Measurements from ENCODE around the gene TPPP. TPM values are rescaled to one million over a fixed set of nuclear protein-coding genes. Genes with fewer than 3 reads are reported as not detected.

The TPPP gene
- polyA plus RNA-seq, 2 of the 4 experiments (the other 2 are of a cell fraction): 1.0 to 1.4 TPM

GRCh38 chr5:663436-664342 is 29.5 kb downstream of the TPPP start:
- Histone ChIP-seq H3K4me3 (no peak overlapping the region), H3K27ac (no peak overlapping the region), H3K4me1 (0 out of 3 replicates have a peak, but pooled peaks cover under 1% of the 10 kb centered on the region), H3K4me2 (no peak overlapping the region), H3K9me3 (peaks cover 5% of the 10 kb centered on the region; the same call in 2 of the 3 replicates)
- ATAC-seq (peak in 1 of 2 experiments; percentile 39; a peak in 3 of 6 replicates), DNase-seq (ENCODE audit: low read depth in 1 of 2, low spot score in 1 of 2) (no peak), FAIRE-seq (no peak)
- TF ChIP-seq ZC3H11A (IDR thresholded peaks at IDR 0.05) (no peak), CHD2 (IDR thresholded peaks at IDR 0.05; ENCODE audit: low read length, partially characterized antibody) (no peak), RARB (CRISPR knock-in tag; IDR thresholded peaks at IDR 0.05) (no peak), NFE2L2 (conservative IDR thresholded peaks at IDR 0.05; ENCODE audit: low read length) (no peak), ZFP36 (IDR thresholded peaks at IDR 0.05; ENCODE audit: borderline replicate concordance, partially characterized antibody) (no peak), RCOR1 (IDR thresholded peaks at IDR 0.05; ENCODE audit: low read depth, low read length) (no peak), HEYL (CRISPR knock-in tag; IDR thresholded peaks at IDR 0.05) (no peak), HOXB5 (CRISPR knock-in tag; IDR thresholded peaks at IDR 0.05) (no peak), FOXS1 (CRISPR knock-in tag; IDR thresholded peaks at IDR 0.05) (no peak), FOSB (CRISPR knock-in tag; IDR thresholded peaks at IDR 0.05) (no peak), JUNB (IDR thresholded peaks at IDR 0.05) (no peak), USF2 (IDR thresholded peaks at IDR 0.05) (no peak), KDM1A (IDR thresholded peaks at IDR 0.05; ENCODE audit: low read depth) (no peak), POLR2AphosphoS2 (conservative IDR thresholded peaks at IDR 0.05; ENCODE audit: low read length) (no peak), KDM5A (IDR thresholded peaks at IDR 0.05) (no peak)
- WGBS (ENCODE audit: missing lambda C conversion rate): 91% methylated on average over 19 of the region's 38 CpGs
- ChIA-PET POLR2A (no interaction called here), CTCF (no interaction called here)

- ChIA-PET POLR2A (no interaction called here), CTCF (no interaction called here)
- H3K27ac ChIP-seq: no peak overlapping the region
- ATAC-seq: no peak
- no peak for FAIRE-seq
- DNase-seq (ENCODE audit: low read depth in 1 of 2, low spot score in 1 of 2): no peak
- WGBS (ENCODE audit: missing lambda C conversion rate): 96% methylated on average over 52 of the region's 56 CpGs
- no peak overlapping the region for H3K4me3 ChIP-seq
- TF ChIP-seq SREBF2 (IDR thresholded peaks at IDR 0.05) (no peak), MYC (IDR thresholded peaks at IDR 0.05; ENCODE audit: borderline replicate concordance, low read length) (no peak), HOXB13 (CRISPR knock-in tag; IDR thresholded peaks at IDR 0.05; ENCODE audit: low read depth) (no peak), ZNF302 (CRISPR knock-in tag; IDR thresholded peaks at IDR 0.05) (no peak), GATA3 (IDR thresholded peaks at IDR 0.05; ENCODE audit: borderline replicate concordance) (no peak), REST (IDR thresholded peaks at IDR 0.05) (no peak), PHF8 (IDR thresholded peaks at IDR 0.05; ENCODE audit: borderline replicate concordance, low read depth) (no peak), HOXA7 (CRISPR knock-in tag; IDR thresholded peaks at IDR 0.05) (no peak), JUNB (IDR thresholded peaks at IDR 0.05) (no peak), BHLHE40 (IDR thresholded peaks at IDR 0.05; ENCODE audit: low read depth, low read length) (no peak), MAX (IDR thresholded peaks at IDR 0.05) (no peak), POLR2AphosphoS2 (conservative IDR thresholded peaks at IDR 0.05; ENCODE audit: low read length) (no peak), MAFK (IDR thresholded peaks at IDR 0.05; ENCODE audit: partially characterized antibody) (no peak), ATOH8 (CRISPR knock-in tag; IDR thresholded peaks at IDR 0.05; ENCODE audit: low read depth) (no peak), HMGXB4 (CRISPR knock-in tag; IDR thresholded peaks at IDR 0.05; ENCODE audit: borderline replicate concordance) (no peak), FOSB (CRISPR knock-in tag; IDR thresholded peaks at IDR 0.05) (no peak), TFCP2L1 (CRISPR knock-in tag; IDR thresholded peaks at IDR 0.05) (no peak)
- H3K9me3 ChIP-seq: peaks cover 5% of the 10 kb centered on the region; the same call in 2 of the 3 replicates
- no peaks in the 10 kb centered on the region for H3K4me1 ChIP-seq
- H3K4me2 ChIP-seq: no peak overlapping the region
These were observed 30.3 kb downstream of the TPPP start for GRCh38 chr5:662751-663435.
